SJSA1 (cell line): Measurements from ENCODE around the gene CNTN5. TPM values are rescaled to one million over a fixed set of nuclear protein-coding genes. Genes with fewer than 3 reads are reported as not detected.

Source experiments
- DNase-seq, 2 experiments: peaks; one replicate each; pipeline ENCODE4 v3.0.0-alpha.2; 2015 to 2020; ENCODE audit warnings: low spot score in 2 of 2, low read depth in 1 of 2
- H3K27ac ChIP-seq: fragments of 250-450 bp; sonication (Bioruptor Pico); 2 replicates; pipeline ENCODE4 v1.5.1; 2020; ENCODE audit warnings: mild to moderate bottlenecking, moderate library complexity
- H3K27me3 ChIP-seq: fragments of 250-450 bp; sonication (Bioruptor Pico); replicated peaks from 2 replicates; pipeline ENCODE4 v1.5.1; 2020; ENCODE audit warnings: mild to moderate bottlenecking, moderate library complexity
- H3K36me3 ChIP-seq: fragments of 250-450 bp; sonication (Bioruptor Pico); 2 replicates; pipeline ENCODE4 v1.5.1; 2020; ENCODE audit warnings: mild to moderate bottlenecking
- H3K4me1 ChIP-seq: fragments of 250-450 bp; sonication (Bioruptor Pico); replicated peaks from 2 replicates; pipeline ENCODE4 v1.6.1; 2021; ENCODE audit warnings: mild to moderate bottlenecking
- H3K4me3 ChIP-seq: fragments of 250-450 bp; sonication (Bioruptor Pico); 2 replicates; pipeline ENCODE4 v1.5.1; 2020; ENCODE audit warnings: mild to moderate bottlenecking
- H3K9me3 ChIP-seq: fragments of 250-450 bp; sonication (Bioruptor Pico); replicated peaks from 2 replicates; pipeline ENCODE4 v1.5.1; 2020; ENCODE audit warnings: mild to moderate bottlenecking
- total RNA-seq: library from RNA; depleted of rRNA; stranded (reverse); fragments of >200 nt; shearing (Covaris generic); gene quantifications from 2 replicates; pipeline ENCODE4 v1.2.3, GENCODE V29; 2014

The CNTN5 gene
- total RNA-seq, 1 experiment from 2014 or later: not detected

DNA sequence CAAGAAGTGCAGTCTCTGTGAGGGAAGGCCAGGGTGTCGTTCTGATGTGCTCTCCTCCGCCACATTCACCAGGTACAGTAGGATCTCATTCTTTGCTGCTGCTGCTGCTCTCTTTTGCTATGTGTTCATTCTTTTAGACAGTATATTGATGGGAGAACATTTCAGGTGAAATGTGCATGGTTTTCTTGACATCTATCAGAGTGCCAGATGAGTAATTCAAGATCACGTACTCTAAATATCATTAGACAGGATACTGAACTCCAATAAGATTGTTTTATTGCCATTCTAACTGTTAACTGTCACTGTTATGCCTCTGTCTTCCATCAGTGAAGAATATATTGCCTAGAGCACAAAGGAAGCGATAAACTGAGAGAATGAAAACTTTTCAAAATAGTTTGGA is 895.3 kb downstream of the CNTN5 start:
- Histone ChIP-seq H3K27me3 (no peaks in the 10 kb centered on the region), H3K4me3 (no peak overlapping the region), H3K36me3 (no peaks in the 10 kb centered on the region), H3K4me1 (no peaks in the 10 kb centered on the region), H3K27ac (no peak overlapping the region), H3K9me3 (no peaks in the 10 kb centered on the region)
- no peak for DNase-seq

DNA sequence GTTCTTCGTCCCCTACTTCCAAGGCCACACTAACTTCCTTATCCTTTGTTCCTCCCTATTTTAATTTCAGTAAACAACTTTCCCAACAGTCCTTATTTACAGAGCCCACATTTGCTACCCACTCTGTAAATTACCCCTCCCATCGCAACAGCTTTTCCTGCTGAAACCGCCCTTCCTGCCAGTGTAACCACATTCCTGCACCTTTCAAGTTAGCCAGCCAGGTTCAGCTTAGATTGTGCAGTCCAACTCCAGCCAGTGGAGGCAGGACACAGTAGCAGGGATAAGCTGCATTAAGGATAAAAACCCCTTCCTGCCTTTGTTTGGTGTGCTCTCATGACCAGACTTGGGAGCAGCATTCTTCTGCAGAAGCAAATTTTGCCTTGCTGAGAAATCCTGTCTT is 898.0 kb downstream of the CNTN5 start:
- Histone ChIP-seq H3K9me3 (no peaks in the 10 kb centered on the region), H3K4me3 (no peak overlapping the region), H3K27ac (no peak overlapping the region), H3K4me1 (no peaks in the 10 kb centered on the region), H3K36me3 (no peaks in the 10 kb centered on the region), H3K27me3 (no peaks in the 10 kb centered on the region)
- no peak for DNase-seq

DNA sequence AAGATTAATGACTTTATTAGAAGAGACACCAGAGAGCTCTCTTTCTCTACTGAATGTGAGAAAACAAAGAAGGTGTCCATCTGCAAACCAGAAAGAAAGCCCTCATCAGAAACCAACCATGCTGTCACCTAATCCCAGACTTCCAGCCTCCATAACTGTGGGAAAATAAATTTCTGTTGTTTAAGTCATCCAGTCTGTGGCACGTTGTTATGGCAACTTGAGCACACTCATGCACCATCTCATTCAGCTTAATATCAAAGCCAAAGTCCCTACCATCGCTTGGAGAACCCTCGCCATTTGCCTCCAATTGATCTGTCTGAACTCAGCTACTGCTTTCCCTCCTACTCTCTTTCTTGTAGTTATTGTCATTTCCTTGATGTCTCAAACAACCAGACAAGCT is 900.2 kb downstream of the CNTN5 start:
- DNase-seq: no peak
- no peaks in the 10 kb centered on the region for H3K27me3 ChIP-seq
- H3K36me3 ChIP-seq: no peaks in the 10 kb centered on the region
- no peaks in the 10 kb centered on the region for H3K4me1 ChIP-seq
- H3K9me3 ChIP-seq: no peaks in the 10 kb centered on the region
- H3K27ac ChIP-seq: no peak overlapping the region
- no peak overlapping the region for H3K4me3 ChIP-seq

DNA sequence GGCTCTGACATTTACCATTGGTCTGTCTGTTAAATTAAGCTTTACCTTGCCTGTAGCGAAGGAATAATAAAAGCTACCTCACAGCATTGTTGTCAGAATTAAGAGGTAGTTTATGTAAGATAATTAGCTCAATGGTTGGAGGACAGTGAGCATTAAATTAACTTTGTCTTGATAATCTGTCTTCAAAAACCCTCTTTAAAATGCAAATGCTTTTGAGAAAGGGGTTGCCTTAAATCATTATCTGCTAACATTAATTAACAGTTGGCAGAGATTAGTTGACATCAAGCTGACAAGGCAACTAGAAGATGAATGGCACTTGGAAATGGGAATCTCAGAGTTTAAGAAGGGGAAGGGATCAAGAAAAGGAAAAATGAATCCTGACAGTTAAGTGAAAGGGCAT is 905.2 kb downstream of the CNTN5 start:
- DNase-seq: no peak
- H3K27me3 ChIP-seq: no peaks in the 10 kb centered on the region
- H3K4me3 ChIP-seq: no peak overlapping the region
- H3K27ac ChIP-seq: no peak overlapping the region
- H3K4me1 ChIP-seq: no peaks in the 10 kb centered on the region
- no peaks in the 10 kb centered on the region for H3K36me3 ChIP-seq
- no peaks in the 10 kb centered on the region for H3K9me3 ChIP-seq

DNA sequence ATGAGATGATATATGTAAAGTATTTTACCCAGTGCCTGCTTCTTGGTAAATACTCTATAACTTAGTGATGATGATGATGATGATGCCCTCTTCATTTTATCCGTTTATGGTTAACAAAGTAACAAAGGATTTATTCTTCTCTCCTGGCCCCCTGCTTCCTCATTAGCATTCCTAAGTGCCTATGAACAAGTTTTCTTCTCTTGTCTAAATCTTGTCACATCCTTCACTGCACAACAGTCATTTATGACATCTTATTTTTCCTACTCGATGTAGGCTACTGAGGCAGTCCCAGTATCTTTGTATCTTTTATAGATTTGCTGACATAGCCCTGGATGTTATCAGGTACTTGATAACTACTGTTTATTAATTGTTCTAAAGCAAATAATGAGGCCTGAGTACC is 911.9 kb downstream of the CNTN5 start:
- no peaks in the 10 kb centered on the region for H3K4me1 ChIP-seq
- H3K9me3 ChIP-seq: no peaks in the 10 kb centered on the region
- no peak overlapping the region for H3K4me3 ChIP-seq
- H3K36me3 ChIP-seq: no peaks in the 10 kb centered on the region
- DNase-seq: no peak
- no peaks in the 10 kb centered on the region for H3K27me3 ChIP-seq
- no peak overlapping the region for H3K27ac ChIP-seq

DNA sequence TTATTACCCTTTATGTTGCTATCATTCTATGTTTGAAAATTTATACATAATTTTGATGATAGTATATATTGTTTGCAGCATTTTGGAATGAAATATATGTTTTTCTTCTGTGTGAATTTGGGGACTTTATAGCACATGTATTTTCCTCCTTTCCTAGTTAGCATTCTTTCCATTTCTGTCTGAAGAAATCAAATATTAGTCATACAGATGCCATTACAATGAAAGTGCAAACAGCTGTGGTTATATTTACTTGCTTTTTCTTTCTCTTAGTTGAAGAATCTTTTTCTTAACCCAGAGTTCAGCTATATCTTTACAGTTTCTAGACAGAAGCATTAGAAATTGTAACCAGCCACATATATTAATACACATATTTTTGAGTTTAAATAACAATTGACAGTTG is 913.3 kb downstream of the CNTN5 start:
- Histone ChIP-seq H3K27me3 (no peaks in the 10 kb centered on the region), H3K27ac (no peak overlapping the region), H3K4me3 (no peak overlapping the region), H3K36me3 (no peaks in the 10 kb centered on the region), H3K9me3 (no peaks in the 10 kb centered on the region), H3K4me1 (no peaks in the 10 kb centered on the region)
- DNase-seq: no peak

DNA sequence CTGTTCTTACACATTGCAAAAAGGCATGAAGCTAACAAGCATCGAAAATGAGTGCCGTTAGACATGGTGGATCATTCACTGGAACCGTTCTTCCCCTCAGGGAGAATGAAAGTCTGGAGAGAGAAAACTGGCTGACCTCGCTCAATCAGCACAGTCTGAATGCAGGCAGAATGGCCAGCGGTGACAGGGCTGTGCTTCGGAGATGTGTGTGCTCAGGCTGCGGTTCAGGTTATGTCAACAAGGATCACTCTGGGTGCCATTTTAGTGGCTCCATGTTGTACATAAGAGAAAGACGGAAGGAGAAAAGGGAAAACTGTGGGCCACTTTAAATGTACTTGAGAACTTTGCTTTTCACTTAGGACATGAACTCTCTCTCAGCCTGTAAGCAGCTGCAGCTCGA is 916.6 kb downstream of the CNTN5 start:
- Histone ChIP-seq H3K9me3 (no peaks in the 10 kb centered on the region), H3K4me1 (no peaks in the 10 kb centered on the region), H3K27me3 (no peaks in the 10 kb centered on the region), H3K36me3 (no peaks in the 10 kb centered on the region), H3K4me3 (no peak overlapping the region), H3K27ac (no peak overlapping the region)
- no peak for DNase-seq

DNA sequence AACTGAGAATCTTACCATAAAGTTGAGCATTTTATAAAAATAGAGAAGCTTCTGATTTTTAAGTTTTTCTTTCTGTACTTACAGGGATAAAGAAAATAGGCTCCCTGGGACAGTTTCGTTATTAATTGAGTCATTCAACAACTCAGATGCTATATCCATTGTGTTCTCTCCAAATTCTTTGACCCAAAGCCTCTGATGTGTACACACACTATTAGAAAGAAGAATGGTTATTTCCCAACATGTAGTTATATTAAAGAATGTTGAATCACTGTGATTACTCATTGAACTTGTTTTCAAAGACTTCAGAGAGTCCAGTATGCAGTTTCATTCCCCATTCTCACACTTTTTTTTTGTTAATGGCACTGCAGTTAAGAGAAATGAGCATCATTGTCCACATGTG is 932.1 kb downstream of the CNTN5 start:
- no peak overlapping the region for H3K4me3 ChIP-seq
- no peak overlapping the region for H3K27ac ChIP-seq
- no peaks in the 10 kb centered on the region for H3K36me3 ChIP-seq
- peak in 1 of 2 experiments; percentile 3 for DNase-seq
- no peaks in the 10 kb centered on the region for H3K9me3 ChIP-seq
- no peaks in the 10 kb centered on the region for H3K27me3 ChIP-seq
- H3K4me1 ChIP-seq: no peaks in the 10 kb centered on the region

DNA sequence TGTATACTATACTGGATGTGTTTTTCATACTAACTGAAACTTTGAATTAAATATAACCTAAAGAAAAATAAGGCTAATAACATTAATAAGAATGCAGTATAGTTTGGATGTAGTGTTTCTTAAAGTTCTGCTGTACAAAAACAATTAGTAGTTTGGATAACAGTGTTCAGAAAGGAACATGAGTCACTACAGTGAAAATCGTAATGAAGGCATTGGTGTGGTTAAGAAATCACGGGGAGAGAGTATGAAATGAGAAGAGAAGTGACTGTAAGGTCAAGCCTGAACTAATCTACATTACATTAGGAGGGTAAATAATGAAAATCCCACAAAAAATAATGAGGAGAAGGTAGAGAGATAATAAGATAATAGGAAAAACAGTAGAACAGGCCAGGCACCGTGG is 939.8 kb downstream of the CNTN5 start:
- Histone ChIP-seq H3K9me3 (no peaks in the 10 kb centered on the region), H3K4me3 (no peak overlapping the region), H3K27ac (no peak overlapping the region), H3K27me3 (no peaks in the 10 kb centered on the region), H3K36me3 (no peaks in the 10 kb centered on the region), H3K4me1 (no peaks in the 10 kb centered on the region)
- no peak for DNase-seq

DNA sequence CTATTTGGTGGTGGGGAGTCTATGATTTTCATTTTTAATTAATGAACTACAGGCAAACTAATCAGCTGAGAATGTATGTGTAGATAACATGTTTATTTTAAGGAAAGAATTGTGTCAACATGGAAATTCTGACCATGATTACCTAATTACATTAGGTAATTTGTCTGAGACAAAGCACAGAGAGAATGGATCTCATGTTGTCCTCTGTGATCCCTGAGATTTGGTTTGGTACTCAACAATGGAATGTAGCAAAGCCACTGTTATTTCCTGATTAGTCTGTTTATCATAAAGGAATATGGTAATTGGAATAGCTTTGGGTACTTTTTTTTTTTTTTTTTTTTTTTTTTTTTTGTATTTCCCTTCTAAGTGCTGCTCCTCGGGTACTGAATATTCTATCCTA is 947.6 kb downstream of the CNTN5 start:
- no peaks in the 10 kb centered on the region for H3K9me3 ChIP-seq
- no peak for DNase-seq
- no peak overlapping the region for H3K4me3 ChIP-seq
- H3K27me3 ChIP-seq: no peaks in the 10 kb centered on the region
- H3K4me1 ChIP-seq: no peaks in the 10 kb centered on the region
- H3K27ac ChIP-seq: no peak overlapping the region
- H3K36me3 ChIP-seq: no peaks in the 10 kb centered on the region

DNA sequence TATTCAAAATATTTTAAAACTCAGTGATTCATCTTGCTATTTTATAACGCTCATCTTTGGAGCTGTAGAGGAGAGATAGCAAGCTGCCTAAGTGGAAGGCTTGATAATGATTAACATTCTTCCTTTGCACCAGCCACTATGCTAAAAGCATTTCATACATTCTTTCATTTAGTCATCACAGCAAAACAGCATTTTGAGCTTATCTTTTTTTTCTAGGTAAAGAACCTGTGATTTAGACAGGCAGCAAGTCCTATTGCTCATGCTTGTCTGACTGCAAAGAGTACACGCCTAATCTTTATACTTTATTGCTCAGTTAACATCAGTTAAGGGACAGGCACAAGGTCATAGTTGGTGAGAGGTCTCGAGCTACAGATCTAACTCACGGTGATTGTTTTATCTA is 953.2 kb downstream of the CNTN5 start:
- Histone ChIP-seq H3K27ac (no peak overlapping the region), H3K36me3 (no peaks in the 10 kb centered on the region), H3K27me3 (no peaks in the 10 kb centered on the region), H3K4me3 (no peak overlapping the region), H3K9me3 (no peaks in the 10 kb centered on the region), H3K4me1 (no peaks in the 10 kb centered on the region)
- no peak for DNase-seq

DNA sequence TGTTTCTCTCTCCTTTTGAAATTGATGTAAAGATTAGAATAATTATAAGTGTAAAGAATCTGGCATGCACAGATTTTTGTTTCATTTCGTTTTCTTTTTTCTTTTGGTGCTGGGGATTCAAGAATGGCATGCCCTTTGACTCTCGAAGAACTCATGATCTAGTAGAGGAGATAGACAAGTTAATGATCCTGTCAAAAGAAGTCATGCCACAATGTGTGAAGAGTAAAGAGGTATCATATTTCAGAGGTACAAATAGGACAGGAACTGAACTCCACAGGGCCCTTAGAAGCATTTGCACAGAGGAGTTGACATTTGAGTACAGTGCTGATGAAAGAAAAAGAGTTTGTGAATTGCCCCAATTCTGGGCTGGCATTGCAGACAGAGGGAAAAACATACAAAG is 958.3 kb downstream of the CNTN5 start:
- H3K36me3 ChIP-seq: no peaks in the 10 kb centered on the region
- H3K4me1 ChIP-seq: no peaks in the 10 kb centered on the region
- no peak overlapping the region for H3K27ac ChIP-seq
- H3K9me3 ChIP-seq: no peaks in the 10 kb centered on the region
- H3K4me3 ChIP-seq: no peak overlapping the region
- no peaks in the 10 kb centered on the region for H3K27me3 ChIP-seq
- no peak for DNase-seq

DNA sequence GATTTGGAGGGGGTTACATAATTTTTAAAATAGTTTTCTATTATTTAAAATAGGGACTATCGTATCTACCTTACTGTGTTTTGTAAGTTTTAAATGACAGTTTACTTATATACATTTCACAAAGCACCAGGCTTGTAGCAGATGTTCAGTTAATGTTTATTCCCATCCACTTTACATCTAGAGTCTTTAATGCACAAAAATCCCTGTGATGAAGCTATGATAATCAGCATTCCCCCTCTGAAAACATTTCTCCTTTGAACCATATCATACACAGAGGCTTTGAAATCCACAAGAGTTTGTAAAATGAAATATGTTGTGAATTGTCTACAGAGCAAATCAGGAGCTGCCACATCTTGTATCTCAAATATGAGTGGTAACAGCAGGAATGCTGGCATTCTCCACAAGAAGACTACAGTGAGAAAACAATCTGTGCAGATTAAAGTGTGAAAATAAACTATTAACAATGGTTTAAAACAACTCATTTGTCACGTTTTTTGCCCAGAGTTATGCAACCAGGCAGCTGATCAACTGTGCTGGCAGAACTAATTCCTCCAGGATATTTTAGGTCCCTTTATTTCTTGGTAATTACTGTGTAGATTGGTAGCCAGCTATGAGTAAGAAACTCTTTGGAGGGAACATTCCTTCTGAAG is 967.2 kb downstream of the CNTN5 start:
- H3K36me3 ChIP-seq: no peaks in the 10 kb centered on the region
- no peaks in the 10 kb centered on the region for H3K27me3 ChIP-seq
- no peak for DNase-seq
- H3K4me3 ChIP-seq: no peak overlapping the region
- no peaks in the 10 kb centered on the region for H3K9me3 ChIP-seq
- H3K4me1 ChIP-seq: no peaks in the 10 kb centered on the region
- no peak overlapping the region for H3K27ac ChIP-seq

DNA sequence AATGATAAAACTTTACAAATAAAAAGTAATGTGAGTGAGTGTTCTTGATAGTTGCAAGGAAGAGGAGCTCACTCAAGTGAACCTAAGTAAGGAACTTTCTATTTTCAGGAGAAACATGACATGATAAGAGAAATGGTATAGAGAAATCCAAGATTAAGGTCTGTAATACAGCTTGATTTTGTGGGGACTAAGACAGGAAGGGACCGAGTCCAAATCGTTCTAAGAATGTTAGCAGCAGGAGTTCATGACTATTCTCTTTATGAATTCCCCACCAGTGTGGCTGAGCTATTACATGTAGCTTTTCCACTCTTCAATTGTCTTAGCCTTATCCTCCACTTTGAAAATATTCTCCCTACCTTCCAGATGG is 967.7 kb downstream of the CNTN5 start:
- Histone ChIP-seq H3K36me3 (no peaks in the 10 kb centered on the region), H3K27ac (no peak overlapping the region), H3K4me1 (no peaks in the 10 kb centered on the region), H3K4me3 (no peak overlapping the region), H3K9me3 (no peaks in the 10 kb centered on the region), H3K27me3 (no peaks in the 10 kb centered on the region)
- DNase-seq: no peak

DNA sequence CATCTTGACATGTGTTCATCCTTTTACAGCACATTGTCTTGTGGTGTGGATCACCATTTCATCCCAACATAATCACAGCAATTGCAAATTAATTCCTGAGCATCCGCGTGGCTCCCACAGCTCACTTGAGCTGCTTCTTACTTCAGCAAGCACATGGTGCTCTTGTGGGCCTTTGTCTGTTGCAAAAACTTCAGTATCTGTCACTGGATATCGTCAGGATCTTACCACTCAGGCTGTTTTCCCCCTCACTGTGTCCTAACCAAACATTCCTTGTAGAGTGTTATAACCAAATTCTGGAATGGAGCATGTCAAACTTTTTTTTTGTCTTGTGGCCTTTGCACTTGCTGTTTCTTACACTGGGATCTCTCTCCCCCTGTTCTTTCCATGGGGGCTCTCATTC is 983.2 kb downstream of the CNTN5 start:
- DNase-seq: no peak
- Histone ChIP-seq H3K27me3 (no peaks in the 10 kb centered on the region), H3K4me3 (no peak overlapping the region), H3K9me3 (no peaks in the 10 kb centered on the region), H3K27ac (no peak overlapping the region), H3K36me3 (no peaks in the 10 kb centered on the region), H3K4me1 (no peaks in the 10 kb centered on the region)
